HL-60 (cell line): ENCODE data around the gene SLC6A7.

Source experiments
- GABPA ChIP-seq: IDR thresholded peaks from 2 replicates; pipeline ENCODE4 v1.6.1; 2012; ENCODE audit warnings: low read depth
- TF ChIP-seq, protein P1 (sequence below): IDR thresholded peaks from one replicate; pipeline ENCODE4 v1.5.1; 2011; ENCODE audit warnings: low read length, control low read depth, inconsistent platforms; ENCODE audit not compliant: insufficient read depth
- TF ChIP-seq, protein P2 (sequence below): IDR thresholded peaks from 2 replicates; pipeline ENCODE4 v1.6.1; 2012; ENCODE audit warnings: low read depth; ENCODE audit not compliant: insufficient replicate concordance

- TF ChIP-seq, protein P1, sequence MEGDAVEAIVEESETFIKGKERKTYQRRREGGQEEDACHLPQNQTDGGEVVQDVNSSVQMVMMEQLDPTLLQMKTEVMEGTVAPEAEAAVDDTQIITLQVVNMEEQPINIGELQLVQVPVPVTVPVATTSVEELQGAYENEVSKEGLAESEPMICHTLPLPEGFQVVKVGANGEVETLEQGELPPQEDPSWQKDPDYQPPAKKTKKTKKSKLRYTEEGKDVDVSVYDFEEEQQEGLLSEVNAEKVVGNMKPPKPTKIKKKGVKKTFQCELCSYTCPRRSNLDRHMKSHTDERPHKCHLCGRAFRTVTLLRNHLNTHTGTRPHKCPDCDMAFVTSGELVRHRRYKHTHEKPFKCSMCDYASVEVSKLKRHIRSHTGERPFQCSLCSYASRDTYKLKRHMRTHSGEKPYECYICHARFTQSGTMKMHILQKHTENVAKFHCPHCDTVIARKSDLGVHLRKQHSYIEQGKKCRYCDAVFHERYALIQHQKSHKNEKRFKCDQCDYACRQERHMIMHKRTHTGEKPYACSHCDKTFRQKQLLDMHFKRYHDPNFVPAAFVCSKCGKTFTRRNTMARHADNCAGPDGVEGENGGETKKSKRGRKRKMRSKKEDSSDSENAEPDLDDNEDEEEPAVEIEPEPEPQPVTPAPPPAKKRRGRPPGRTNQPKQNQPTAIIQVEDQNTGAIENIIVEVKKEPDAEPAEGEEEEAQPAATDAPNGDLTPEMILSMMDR, result no peak
- TF ChIP-seq, protein P2, sequence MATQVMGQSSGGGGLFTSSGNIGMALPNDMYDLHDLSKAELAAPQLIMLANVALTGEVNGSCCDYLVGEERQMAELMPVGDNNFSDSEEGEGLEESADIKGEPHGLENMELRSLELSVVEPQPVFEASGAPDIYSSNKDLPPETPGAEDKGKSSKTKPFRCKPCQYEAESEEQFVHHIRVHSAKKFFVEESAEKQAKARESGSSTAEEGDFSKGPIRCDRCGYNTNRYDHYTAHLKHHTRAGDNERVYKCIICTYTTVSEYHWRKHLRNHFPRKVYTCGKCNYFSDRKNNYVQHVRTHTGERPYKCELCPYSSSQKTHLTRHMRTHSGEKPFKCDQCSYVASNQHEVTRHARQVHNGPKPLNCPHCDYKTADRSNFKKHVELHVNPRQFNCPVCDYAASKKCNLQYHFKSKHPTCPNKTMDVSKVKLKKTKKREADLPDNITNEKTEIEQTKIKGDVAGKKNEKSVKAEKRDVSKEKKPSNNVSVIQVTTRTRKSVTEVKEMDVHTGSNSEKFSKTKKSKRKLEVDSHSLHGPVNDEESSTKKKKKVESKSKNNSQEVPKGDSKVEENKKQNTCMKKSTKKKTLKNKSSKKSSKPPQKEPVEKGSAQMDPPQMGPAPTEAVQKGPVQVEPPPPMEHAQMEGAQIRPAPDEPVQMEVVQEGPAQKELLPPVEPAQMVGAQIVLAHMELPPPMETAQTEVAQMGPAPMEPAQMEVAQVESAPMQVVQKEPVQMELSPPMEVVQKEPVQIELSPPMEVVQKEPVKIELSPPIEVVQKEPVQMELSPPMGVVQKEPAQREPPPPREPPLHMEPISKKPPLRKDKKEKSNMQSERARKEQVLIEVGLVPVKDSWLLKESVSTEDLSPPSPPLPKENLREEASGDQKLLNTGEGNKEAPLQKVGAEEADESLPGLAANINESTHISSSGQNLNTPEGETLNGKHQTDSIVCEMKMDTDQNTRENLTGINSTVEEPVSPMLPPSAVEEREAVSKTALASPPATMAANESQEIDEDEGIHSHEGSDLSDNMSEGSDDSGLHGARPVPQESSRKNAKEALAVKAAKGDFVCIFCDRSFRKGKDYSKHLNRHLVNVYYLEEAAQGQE, result no peak
- no peak for TF ChIP-seq GABPA
Measured at GRCh38 chr5:150168864-150169263, 21.0 kb upstream of the SLC6A7 start.
